PFSK-1 (cell line): Measurements from ENCODE around the gene SLC5A10.

ENCODE experiments used
- POLR2AphosphoS5 ChIP-seq: IDR thresholded peaks from 2 replicates; pipeline ENCODE4 v1.6.1; 2012; ENCODE audit warnings: low read depth, mild to moderate bottlenecking, control low read depth, low read length, moderate library complexity
- SIN3A ChIP-seq: IDR thresholded peaks from 2 replicates; pipeline ENCODE4 v1.6.1; 2012; ENCODE audit warnings: mild to moderate bottlenecking, low read length, moderate library complexity, borderline replicate concordance; ENCODE audit not compliant: insufficient read depth
- TAF1 ChIP-seq: IDR thresholded peaks from 2 replicates; pipeline ENCODE4 v1.6.1; 2012; ENCODE audit warnings: low read length, control low read depth, borderline replicate concordance; ENCODE audit not compliant: insufficient read depth

- no peak for TF ChIP-seq POLR2AphosphoS5
- no peak for TF ChIP-seq TAF1
- no peak for TF ChIP-seq SIN3A
Measured at GRCh38 chr17:19005137-19005773, 53.3 kb downstream of the SLC5A10 start.
